Measurements from ENCODE around the gene ZBTB7B.

The ZBTB7B gene

DNA sequence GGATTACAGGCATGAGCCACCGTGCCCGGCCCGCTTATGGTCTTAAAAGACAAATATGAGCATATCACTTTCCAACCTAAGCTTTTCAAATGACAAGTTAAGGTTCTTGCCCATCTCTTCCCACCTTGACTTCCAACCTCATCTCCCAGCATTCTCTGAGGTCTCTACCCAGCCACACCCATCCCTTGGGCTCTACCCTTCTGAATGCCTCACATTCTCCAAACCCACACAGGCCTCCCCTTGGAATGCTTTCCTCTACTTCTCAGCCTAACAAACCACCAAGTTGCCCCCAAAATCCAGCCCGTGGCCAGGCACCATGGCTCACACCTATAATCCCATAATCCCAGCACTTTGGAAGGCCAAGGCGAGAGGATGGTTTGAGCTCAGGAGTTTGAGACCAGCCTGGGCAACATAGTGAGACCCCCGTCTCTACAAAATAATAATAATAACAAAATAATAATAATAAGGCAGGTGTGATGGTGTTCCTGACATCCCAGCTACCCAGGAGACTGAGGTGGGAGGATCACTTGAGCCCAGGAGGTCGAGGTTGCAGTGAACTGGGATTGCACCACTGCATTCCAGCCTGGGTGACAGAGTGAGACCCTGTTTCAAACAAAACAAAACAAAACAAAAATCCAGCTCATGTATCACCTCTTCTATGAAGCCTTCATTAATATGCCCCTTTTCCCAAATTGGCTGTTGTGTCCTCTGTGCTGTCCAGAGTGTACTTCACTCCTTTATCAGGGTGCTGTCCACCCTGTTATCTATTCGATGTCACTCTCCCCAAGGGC, 19.7 kb downstream of the ZBTB7B start:
- H3K4me1 ChIP-seq: peaks cover 0 to 13% (median 9%) of the 10 kb centered on the region in 4 donors
- H3K4me3 ChIP-seq: no peak overlapping the region
- no peaks in the 10 kb centered on the region for H3K36me3 ChIP-seq
- intact Hi-C loops (cut with DNase I; ENCODE audit: low total_unique reads): no loop called here
- no peaks in the 10 kb centered on the region for H3K27me3 ChIP-seq
- H3K27ac ChIP-seq: no peak overlapping the region
- DNase-seq: no peak
- H3K9me3 ChIP-seq: no peaks in the 10 kb centered on the region
- TF ChIP-seq, protein P1, sequence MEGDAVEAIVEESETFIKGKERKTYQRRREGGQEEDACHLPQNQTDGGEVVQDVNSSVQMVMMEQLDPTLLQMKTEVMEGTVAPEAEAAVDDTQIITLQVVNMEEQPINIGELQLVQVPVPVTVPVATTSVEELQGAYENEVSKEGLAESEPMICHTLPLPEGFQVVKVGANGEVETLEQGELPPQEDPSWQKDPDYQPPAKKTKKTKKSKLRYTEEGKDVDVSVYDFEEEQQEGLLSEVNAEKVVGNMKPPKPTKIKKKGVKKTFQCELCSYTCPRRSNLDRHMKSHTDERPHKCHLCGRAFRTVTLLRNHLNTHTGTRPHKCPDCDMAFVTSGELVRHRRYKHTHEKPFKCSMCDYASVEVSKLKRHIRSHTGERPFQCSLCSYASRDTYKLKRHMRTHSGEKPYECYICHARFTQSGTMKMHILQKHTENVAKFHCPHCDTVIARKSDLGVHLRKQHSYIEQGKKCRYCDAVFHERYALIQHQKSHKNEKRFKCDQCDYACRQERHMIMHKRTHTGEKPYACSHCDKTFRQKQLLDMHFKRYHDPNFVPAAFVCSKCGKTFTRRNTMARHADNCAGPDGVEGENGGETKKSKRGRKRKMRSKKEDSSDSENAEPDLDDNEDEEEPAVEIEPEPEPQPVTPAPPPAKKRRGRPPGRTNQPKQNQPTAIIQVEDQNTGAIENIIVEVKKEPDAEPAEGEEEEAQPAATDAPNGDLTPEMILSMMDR (IDR thresholded peaks at IDR 0.05): no peak

DNA sequence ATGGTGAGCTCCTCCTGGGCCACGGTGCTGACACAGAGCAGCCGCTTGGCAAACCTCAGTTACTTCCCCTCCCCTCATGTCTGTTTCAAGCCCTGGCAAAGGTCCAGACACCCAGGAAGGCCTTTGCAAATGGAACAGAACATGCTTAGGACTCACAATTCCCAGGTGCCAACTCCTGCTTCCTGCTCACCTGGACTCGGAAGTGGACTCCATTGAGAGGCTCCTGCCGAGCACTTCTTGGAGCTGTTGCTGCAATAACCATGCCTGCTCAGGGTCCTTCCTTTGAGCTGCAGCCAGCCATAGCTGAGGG, 20.3 kb downstream of the ZBTB7B start:
- no peaks in the 10 kb centered on the region for H3K27me3 ChIP-seq
- no peak overlapping the region for H3K4me3 ChIP-seq
- TF ChIP-seq, protein P1 (IDR thresholded peaks at IDR 0.05): no peak
- intact Hi-C loops (cut with DNase I; ENCODE audit: low total_unique reads): no loop called here
- no peak for DNase-seq
- H3K27ac ChIP-seq: no peak overlapping the region
- H3K9me3 ChIP-seq: no peaks in the 10 kb centered on the region
- no peaks in the 10 kb centered on the region for H3K36me3 ChIP-seq
- peaks cover 0 to 7% (median 4%) of the 10 kb centered on the region in 4 donors for H3K4me1 ChIP-seq

DNA sequence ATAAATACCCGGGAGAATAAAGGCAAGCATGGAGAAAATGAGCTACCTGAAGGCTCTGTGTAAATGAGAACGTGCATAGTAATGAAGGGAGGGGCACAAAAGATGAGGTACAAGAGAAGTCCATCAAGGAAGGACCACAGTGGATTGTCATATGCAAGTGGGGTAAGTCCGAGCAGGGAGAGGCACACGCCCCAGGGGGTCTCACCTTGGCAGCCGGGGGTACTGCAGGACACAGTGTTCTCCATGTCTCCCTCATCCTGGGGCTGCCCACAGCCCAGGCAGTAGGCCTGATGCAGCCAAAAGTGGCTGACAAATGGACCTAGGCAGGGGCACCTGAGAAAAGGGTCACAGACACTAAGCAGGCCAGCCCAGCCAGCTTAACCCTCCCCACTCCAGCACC, 21.0 kb downstream of the ZBTB7B start:
- Histone ChIP-seq H3K36me3 (no peaks in the 10 kb centered on the region), H3K4me1 (no peaks in the 10 kb centered on the region), H3K4me3 (no peak overlapping the region), H3K9me3 (no peaks in the 10 kb centered on the region), H3K27ac (no peak overlapping the region), H3K27me3 (no peaks in the 10 kb centered on the region)
- no peak for DNase-seq
- TF ChIP-seq, protein P1 (IDR thresholded peaks at IDR 0.05): no peak
- intact Hi-C loops (cut with DNase I; ENCODE audit: low total_unique reads): no loop called here

DNA sequence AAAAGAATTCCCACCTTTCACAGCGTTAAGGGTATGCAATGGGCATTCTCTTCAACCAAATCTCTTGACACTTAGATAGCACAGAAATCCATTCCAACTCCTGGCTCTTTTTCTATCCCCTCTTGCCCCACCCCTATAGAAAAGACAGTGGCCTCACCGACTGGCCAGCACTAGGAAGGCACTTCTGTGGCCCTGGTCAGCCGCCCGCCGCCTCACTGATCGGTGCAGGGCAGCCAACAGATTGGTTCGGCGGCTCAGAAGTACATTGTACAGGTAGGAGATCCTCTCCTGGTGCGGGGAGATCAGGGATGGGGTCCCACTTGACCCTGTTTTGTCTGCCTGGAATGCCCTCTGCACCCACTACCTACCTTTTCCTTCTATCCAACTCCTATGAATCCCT, 21.7 kb downstream of the ZBTB7B start:
- intact Hi-C loops (cut with DNase I; ENCODE audit: low total_unique reads): no loop called here
- Histone ChIP-seq H3K36me3 (no peaks in the 10 kb centered on the region), H3K4me1 (no peaks in the 10 kb centered on the region), H3K27me3 (no peaks in the 10 kb centered on the region), H3K4me3 (no peak overlapping the region), H3K27ac (no peak overlapping the region), H3K9me3 (no peaks in the 10 kb centered on the region)
- DNase-seq: no peak
- TF ChIP-seq, protein P1 (IDR thresholded peaks at IDR 0.05): no peak

DNA sequence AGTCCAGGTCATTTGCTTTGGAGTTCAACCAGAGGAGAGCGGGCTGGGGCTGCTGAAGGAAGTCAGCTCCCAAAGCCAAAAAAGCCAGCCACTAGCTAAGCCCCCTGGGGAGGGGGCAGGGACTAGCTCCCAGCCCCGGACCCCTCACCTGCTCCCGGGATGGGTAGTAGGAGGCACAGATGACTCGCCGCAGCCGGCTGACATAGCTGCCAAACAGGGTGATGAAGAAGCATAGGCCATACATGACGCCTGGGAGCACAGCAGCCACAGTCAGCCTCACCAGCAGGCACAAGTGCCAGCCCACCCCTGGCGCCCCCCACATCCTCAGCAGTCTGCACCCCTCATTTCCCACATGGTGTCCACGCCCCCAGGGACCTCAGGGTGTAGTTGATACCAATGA, 23.6 kb downstream of the ZBTB7B start:
- intact Hi-C loops (cut with DNase I; ENCODE audit: low total_unique reads): no loop called here
- Histone ChIP-seq H3K36me3 (no peaks in the 10 kb centered on the region), H3K9me3 (no peaks in the 10 kb centered on the region), H3K27ac (no peak overlapping the region), H3K4me3 (no peak overlapping the region), H3K27me3 (no peaks in the 10 kb centered on the region), H3K4me1 (no peaks in the 10 kb centered on the region)
- DNase-seq: no peak
- TF ChIP-seq, protein P1 (IDR thresholded peaks at IDR 0.05): no peak

DNA sequence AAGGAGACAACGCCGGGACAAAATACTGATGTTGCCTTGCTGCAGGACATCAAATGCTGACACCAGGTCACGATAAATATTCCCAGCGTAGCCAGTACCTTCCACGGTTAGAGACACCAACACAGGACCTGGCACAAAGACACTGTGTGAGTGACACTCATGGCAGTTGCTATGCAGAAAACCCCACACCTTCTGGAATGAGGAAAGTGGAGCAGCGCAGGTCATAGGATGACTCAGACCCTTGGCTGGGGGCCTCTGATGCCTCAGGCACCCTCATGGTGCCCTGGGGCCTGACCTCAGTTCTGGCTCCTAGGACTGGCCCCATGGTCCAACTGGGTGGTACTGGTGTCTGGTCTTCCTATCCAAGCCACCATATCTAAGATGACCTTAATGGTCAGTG, 24.0 kb downstream of the ZBTB7B start:
- DNase-seq: no peak
- no peaks in the 10 kb centered on the region for H3K36me3 ChIP-seq
- intact Hi-C loops (cut with DNase I; ENCODE audit: low total_unique reads): no loop called here
- no peaks in the 10 kb centered on the region for H3K27me3 ChIP-seq
- no peak overlapping the region for H3K27ac ChIP-seq
- H3K9me3 ChIP-seq: no peaks in the 10 kb centered on the region
- H3K4me3 ChIP-seq: no peak overlapping the region
- H3K4me1 ChIP-seq: no peaks in the 10 kb centered on the region
- TF ChIP-seq, protein P1 (IDR thresholded peaks at IDR 0.05): no peak

Data from tibial artery (tissue), 4 donors.